WTC11 (cell line): ENCODE results near the gene TWIST2. TPM values are rescaled to one million over a fixed set of nuclear protein-coding genes. Genes with fewer than 3 reads are reported as not detected.

Source experiments
- ATAC-seq: fragments of 200-7000 bp; cut with Tn5 transposase; 2 replicates; pipeline ENCODE4 v1.10.0; 2021; ENCODE audit warnings: mild to moderate bottlenecking, moderate library complexity
- CTCF ChIA-PET: fragments of 300-600 bp; sonication (Branson Sonifier 250); formaldehyde crosslinking; loops from one replicate; lab custom pipeline; 2021; ENCODE audit warnings: antibody characterized with exemption; lab: Charles Lee
- POLR2A ChIA-PET: fragments of 350-600 bp; sonication (Branson Sonifier 250); formaldehyde crosslinking; loops from one replicate; lab custom pipeline; 2021; ENCODE audit warnings: antibody characterized with exemption; lab: Charles Lee
- DNase-seq: peaks from one replicate; pipeline ENCODE4 v3.0.0; 2021; ENCODE audit warnings: low spot score
- H3K27ac Mint-ChIP-seq: 2 replicates; pipeline ENCODE4 v1.8.0; 2021; ENCODE audit warnings: mixed read lengths
- H3K27me3 Mint-ChIP-seq: 2 replicates; pipeline ENCODE4 v1.8.0; 2021; ENCODE audit warnings: low read depth, mild to moderate bottlenecking, moderate library complexity, mixed read lengths
- H3K36me3 Mint-ChIP-seq: 2 replicates; pipeline ENCODE4 v1.8.0; 2021; ENCODE audit warnings: mixed read lengths
- H3K4me1 Mint-ChIP-seq: 2 replicates; pipeline ENCODE4 v1.8.0; 2022; ENCODE audit warnings: mixed read lengths
- H3K4me3 Mint-ChIP-seq: 2 replicates; pipeline ENCODE4 v1.8.0; 2021; ENCODE audit warnings: mild to moderate bottlenecking, moderate library complexity, mixed read lengths
- H3K9me3 Mint-ChIP-seq: 2 replicates; pipeline ENCODE4 v1.8.0; 2021; ENCODE audit warnings: mixed read lengths
- AR ChIP-seq: fragments of 250-450 bp; sonication (Bioruptor Pico); IDR thresholded peaks from 2 replicates; pipeline ENCODE4 v1.9.0; 2021; ENCODE audit warnings: mild to moderate bottlenecking
- ATF6 ChIP-seq: sonication (generic); formaldehyde crosslinking; IDR thresholded peaks from 2 replicates; pipeline ENCODE4 v1.8.1; 2023; ENCODE audit warnings: mild to moderate bottlenecking, missing genetic modification reagents
- CDX4 ChIP-seq: fragments of 250-450 bp; sonication (Bioruptor Pico); IDR thresholded peaks from 2 replicates; pipeline ENCODE4 v1.9.0; 2021; ENCODE audit warnings: moderate library complexity, mild to moderate bottlenecking, inconsistent platforms, borderline replicate concordance
- E2F1 ChIP-seq: sonication (generic); formaldehyde crosslinking; IDR thresholded peaks from 2 replicates; pipeline ENCODE4 v1.8.0; 2022; ENCODE audit warnings: mild to moderate bottlenecking, missing genetic modification reagents
- FOXJ3 ChIP-seq: sonication (generic); formaldehyde crosslinking; IDR thresholded peaks from 2 replicates; pipeline ENCODE4 v1.9.0; 2021; ENCODE audit warnings: missing genetic modification reagents, mild to moderate bottlenecking, borderline replicate concordance
- FOXP1 ChIP-seq: sonication (generic); formaldehyde crosslinking; IDR thresholded peaks from 2 replicates; pipeline ENCODE4 v1.8.0; 2022; ENCODE audit warnings: missing genetic modification reagents, mild to moderate bottlenecking, moderate library complexity, borderline replicate concordance
- GRHL2 ChIP-seq: fragments of 250-450 bp; sonication (Bioruptor Pico); IDR thresholded peaks from 2 replicates; pipeline ENCODE4 v1.8.0; 2022; ENCODE audit warnings: mild to moderate bottlenecking, moderate library complexity; ENCODE audit not compliant: insufficient replicate concordance, severe bottlenecking
- HMGXB4 ChIP-seq: sonication (generic); formaldehyde crosslinking; IDR thresholded peaks from 2 replicates; pipeline ENCODE4 v1.8.1; 2023; ENCODE audit warnings: mild to moderate bottlenecking, moderate library complexity, missing genetic modification reagents
- JUN ChIP-seq: sonication (generic); formaldehyde crosslinking; IDR thresholded peaks from 2 replicates; pipeline ENCODE4 v1.8.0; 2023; ENCODE audit warnings: mild to moderate bottlenecking, missing genetic modification reagents
- MAX ChIP-seq: sonication (generic); formaldehyde crosslinking; IDR thresholded peaks from 2 replicates; pipeline ENCODE4 v1.8.0; 2022; ENCODE audit warnings: mild to moderate bottlenecking, missing genetic modification reagents
- MXD4 ChIP-seq: fragments of 250-450 bp; sonication (Bioruptor Pico); IDR thresholded peaks from 2 replicates; pipeline ENCODE4 v1.8.0; 2021; ENCODE audit warnings: mild to moderate bottlenecking, moderate library complexity, borderline replicate concordance
- NFE2L1 ChIP-seq: sonication (generic); formaldehyde crosslinking; IDR thresholded peaks from 2 replicates; pipeline ENCODE4 v1.8.1; 2023; ENCODE audit warnings: missing genetic modification reagents
- NR1H2 ChIP-seq: sonication (generic); formaldehyde crosslinking; IDR thresholded peaks from 2 replicates; pipeline ENCODE4 v1.9.0; 2021; ENCODE audit warnings: mild to moderate bottlenecking, moderate library complexity, missing genetic modification reagents
- PRDM15 ChIP-seq: sonication (generic); formaldehyde crosslinking; IDR thresholded peaks from 2 replicates; pipeline ENCODE4 v1.8.0; 2022; ENCODE audit warnings: missing genetic modification reagents
- RORB ChIP-seq: fragments of 250-450 bp; sonication (Bioruptor Pico); IDR thresholded peaks from 2 replicates; pipeline ENCODE4 v1.9.0; 2021; ENCODE audit warnings: mild to moderate bottlenecking
- TCF7 ChIP-seq: sonication (generic); formaldehyde crosslinking; IDR thresholded peaks from 2 replicates; pipeline ENCODE4 v1.8.0; 2022; ENCODE audit warnings: mild to moderate bottlenecking, low read depth, missing genetic modification reagents, moderate library complexity
- TEAD1 ChIP-seq: sonication (generic); formaldehyde crosslinking; IDR thresholded peaks from 2 replicates; pipeline ENCODE4 v1.8.0; 2022; ENCODE audit warnings: mild to moderate bottlenecking, missing genetic modification reagents
- ZBTB21 ChIP-seq: sonication (generic); formaldehyde crosslinking; IDR thresholded peaks from 2 replicates; pipeline ENCODE4 v1.8.1; 2023; ENCODE audit warnings: mild to moderate bottlenecking, missing genetic modification reagents, borderline replicate concordance
- ZSCAN18 ChIP-seq: fragments of 250-450 bp; sonication (Bioruptor Pico); IDR thresholded peaks from 2 replicates; pipeline ENCODE4 v2.1.2; 2022; ENCODE audit warnings: mild to moderate bottlenecking, moderate library complexity
- total RNA-seq: library from RNA; stranded (reverse); gene quantifications from 3 replicates; pipeline ENCODE4 v1.2.3, GENCODE V29; 2021

The TWIST2 gene
- total RNA-seq, 1 experiment from 2014 or later = 5.7 TPM

GRCh38 chr2:238947243-238947760 is 99.4 kb downstream of the TWIST2 start:
- ATAC-seq (no peak), DNase-seq (no peak)
- Mint-ChIP-seq H3K27ac (no peak overlapping the region), H3K4me3 (no peak overlapping the region), H3K9me3 (no peaks in the 10 kb centered on the region), H3K4me1 (peaks cover 4% of the 10 kb centered on the region; the same call in 1 of the 2 replicates), H3K36me3 (no peaks in the 10 kb centered on the region), H3K27me3 (no peaks in the 10 kb centered on the region)
- TF ChIP-seq GRHL2 (CRISPR knock-in tag) (no peak), JUN (CRISPR knock-in tag) (no peak), PRDM15 (CRISPR knock-in tag) (no peak), FOXJ3 (CRISPR knock-in tag) (no peak), TCF7 (CRISPR knock-in tag) (no peak), RORB (CRISPR knock-in tag) (no peak), HMGXB4 (CRISPR knock-in tag) (no peak), NR1H2 (CRISPR knock-in tag) (no peak), ZSCAN18 (CRISPR knock-in tag) (no peak), MXD4 (CRISPR knock-in tag) (no peak), ATF6 (no peak), TEAD1 (no peak), E2F1 (CRISPR knock-in tag) (no peak), CDX4 (CRISPR knock-in tag) (no peak), MAX (no peak), FOXP1 (CRISPR knock-in tag) (no peak), NFE2L1 (CRISPR knock-in tag) (no peak), AR (CRISPR knock-in tag) (no peak), ZBTB21 (CRISPR knock-in tag) (no peak)
- CTCF ChIA-PET = interaction anchor here (1.0 to 1.4 kb wide), 2 partner anchors 20 to 99 kb away, joined by 3 read pairs; partner anchors contain the start of gene TWIST2
- POLR2A ChIA-PET = no interaction called here
